ENCODE results near the gene MPZ. TPM values are rescaled to one million over a fixed set of nuclear protein-coding genes. Genes with fewer than 3 reads are reported as not detected.

Gene MPZ
- total and polyA plus RNA-seq, 9 of the 15 experiments (the other 6 are each of a cell fraction or from before 2014, with no cell fraction given): 0.22 to 16.6 (median 10.9) TPM

- TF ChIP-seq JUND (IDR thresholded peaks at IDR 0.05; ENCODE audit: borderline replicate concordance, low read depth, low read length): peak; percentile 80
- TF ChIP-seq JUND (tag; IDR thresholded peaks at IDR 0.05; ENCODE audit: borderline replicate concordance, low read depth, low read length): peak; percentile 80; the same call in 2 of the 3 replicates
- 0 out of 4 replicates have a peak, but pooled peaks of 1 of the 2 experiments have one; percentile 32 for TF ChIP-seq MAZ (CRISPR knock-in tag; conservative IDR thresholded peaks at IDR 0.05 in 1 of 2, IDR thresholded peaks at IDR 0.05 in 1 of 2)
- TF ChIP-seq ZNF165 (CRISPR knock-in tag; IDR thresholded peaks at IDR 0.05; ENCODE audit: borderline replicate concordance): 0 out of 2 replicates have a peak, but pooled peaks have one; percentile 61
- 0 out of 2 replicates have a peak, but pooled peaks have one; percentile 14 for TF ChIP-seq MTA2 (IDR thresholded peaks at IDR 0.05; ENCODE audit: low read depth)
- peak; percentile 84 for TF ChIP-seq ZNF592 (IDR thresholded peaks at IDR 0.05)
- TF ChIP-seq TEAD4 (IDR thresholded peaks at IDR 0.05; ENCODE audit: low read length): peak; percentile 3; the same call in 1 of the 2 replicates
- no peak for TF ChIP-seq TEAD4 (CRISPR knock-in tag; IDR thresholded peaks at IDR 0.05; ENCODE audit: borderline replicate concordance)
- TF ChIP-seq NR2C2 (CRISPR knock-in tag; IDR thresholded peaks at IDR 0.05): 0 out of 2 replicates have a peak, but pooled peaks have one; percentile 73
- peak; percentile 94 for TF ChIP-seq NR2C2 (tag; IDR thresholded peaks at IDR 0.05)
- no peak for TF ChIP-seq ZMIZ1 (IDR thresholded peaks at IDR 0.05; ENCODE audit: low read depth in 2 of 2, low read length in 2 of 2)
- TF ChIP-seq SMARCB1 (IDR thresholded peaks at IDR 0.05; ENCODE audit: insufficient read length, low read depth): peak; percentile 74
- peak; percentile 79 for TF ChIP-seq MAFK (IDR thresholded peaks at IDR 0.05; ENCODE audit: low read length)
- TF ChIP-seq TOE1 (IDR thresholded peaks at IDR 0.05; ENCODE audit: borderline replicate concordance): 0 out of 2 replicates have a peak, but pooled peaks have one; percentile 32
- no peak for TF ChIP-seq TOE1 (CRISPR knock-in tag; IDR thresholded peaks at IDR 0.05; ENCODE audit: borderline replicate concordance, low read depth)
- no peak for TF ChIP-seq IRF2 (CRISPR knock-in tag; IDR thresholded peaks at IDR 0.05)
- TF ChIP-seq RBFOX2 (IDR thresholded peaks at IDR 0.05; ENCODE audit: low read depth, low read length): peak; percentile 72
- TF ChIP-seq E2F6 (IDR thresholded peaks at IDR 0.05; ENCODE audit: borderline replicate concordance in 1 of 2, extremely low read depth in 1 of 2, insufficient read depth in 1 of 2, insufficient read length in 1 of 2, low read depth in 1 of 2, low read length in 1 of 2, poor library complexity in 1 of 2, severe bottlenecking in 1 of 2): peak in 1 of 2 experiments; percentile 49
- no peak for TF ChIP-seq ZNF507 (tag; conservative IDR thresholded peaks at IDR 0.05)
These were observed 2.5 kb downstream of the MPZ start (continued) for GRCh38 chr1:161307230-161307768.
